HepG2 (cell line): Measurements from ENCODE around the gene RAB39A. TPM values are rescaled to one million over a fixed set of nuclear protein-coding genes. Genes with fewer than 3 reads are reported as not detected.

ENCODE experiments used
- ELF3 ChIP-seq: IDR thresholded peaks from 2 replicates; pipeline ENCODE4 v1.6.1; 2016; ENCODE audit warnings: missing genetic modification reagents, missing compliant biosample characterization
- FOXO1 ChIP-seq: sonication (generic); formaldehyde crosslinking; IDR thresholded peaks from 2 replicates; pipeline ENCODE4 v1.4.0; 2020; ENCODE audit warnings: missing genetic modification reagents
- MEF2D ChIP-seq: sonication (generic); formaldehyde crosslinking; IDR thresholded peaks from 2 replicates; pipeline ENCODE4 v1.5.1; 2020; ENCODE audit warnings: mild to moderate bottlenecking, missing genetic modification reagents
- NR1H2 ChIP-seq: sonication (generic); formaldehyde crosslinking; IDR thresholded peaks from 2 replicates; pipeline ENCODE4 v1.8.1; 2022; ENCODE audit warnings: low read depth, missing genetic modification reagents, borderline replicate concordance
- REPIN1 ChIP-seq: sonication (generic); formaldehyde crosslinking; IDR thresholded peaks from 2 replicates; pipeline ENCODE4 v1.8.0; 2022; ENCODE audit warnings: missing genetic modification reagents, low read depth, mild to moderate bottlenecking, borderline replicate concordance
- SETDB1 ChIP-seq: sonication (generic); formaldehyde crosslinking; IDR thresholded peaks from 2 replicates; pipeline ENCODE4 v1.5.1; 2020; ENCODE audit warnings: missing genetic modification reagents, mild to moderate bottlenecking, borderline replicate concordance
- SIN3B ChIP-seq: fragments of 150-350 bp; IDR thresholded peaks from 2 replicates; pipeline ENCODE4 v1.6.1; 2014; ENCODE audit warnings: low read length
- TIGD3 ChIP-seq: sonication (generic); formaldehyde crosslinking; IDR thresholded peaks from 2 replicates; pipeline ENCODE4 v1.5.1; 2020; ENCODE audit warnings: mild to moderate bottlenecking, missing genetic modification reagents, borderline replicate concordance
- ZNF296 ChIP-seq: sonication (generic); formaldehyde crosslinking; conservative IDR thresholded peaks from 2 replicates; pipeline ENCODE4 v1.5.0; 2020; ENCODE audit warnings: mild to moderate bottlenecking, missing genetic modification reagents
- ZNF329 ChIP-seq: sonication (generic); formaldehyde crosslinking; IDR thresholded peaks from 2 replicates; pipeline ENCODE4 v1.9.0; 2021; ENCODE audit warnings: low read depth, mild to moderate bottlenecking, missing genetic modification reagents
- ZNF530 ChIP-seq: sonication (generic); formaldehyde crosslinking; IDR thresholded peaks from 2 replicates; pipeline ENCODE4 v1.5.0; 2020; ENCODE audit warnings: low read depth, mild to moderate bottlenecking, missing genetic modification reagents
- polyA plus RNA-seq, 8 experiments: library from polyadenylated mRNA; depleted of rRNA in 3 of 8; stranded (reverse) in 7 of 8; unstranded in 1 of 8; fragments of >200 nt; fragmentation: Illumina TruSeq in 4 of 8; extraction: Trizol in 4 of 8; gene quantifications; 2 replicates each; pipeline versions ENCODE4 v1.2.1 to v1.2.3, GENCODE V29; 2011 to 2016; ENCODE audit warnings: low read depth in 4 of 8, missing spikeins in 1 of 8, mixed read lengths in 1 of 8; ENCODE audit not compliant: insufficient read depth in 1 of 8
- total RNA-seq, 5 experiments: library from RNA; depleted of rRNA; stranded (reverse); fragments of >200 nt; fragmentation: Illumina TruSeq; extraction: Trizol; gene quantifications; 2 replicates each; pipeline ENCODE4 v1.2.3, GENCODE V29; 2016; ENCODE audit warnings: low read depth in 1 of 5
- TF ChIP-seq, protein P1 (sequence below): sonication (generic); formaldehyde crosslinking; IDR thresholded peaks from 2 replicates; pipeline ENCODE4 v1.4.0; 2020; ENCODE audit warnings: missing genetic modification reagents
- TF ChIP-seq, protein P2 (sequence below): sonication (generic); formaldehyde crosslinking; IDR thresholded peaks from 2 replicates; pipeline ENCODE4 v1.8.0; 2022; ENCODE audit warnings: low read depth, missing genetic modification reagents
- TF ChIP-seq, protein P3 (sequence below): sonication (generic); formaldehyde crosslinking; IDR thresholded peaks from 2 replicates; pipeline ENCODE4 v1.4.0; 2020; ENCODE audit warnings: mild to moderate bottlenecking, missing genetic modification reagents, borderline replicate concordance
- TF ChIP-seq, protein P4 (sequence below), 2 experiments: fragments of 450-650 bp in 1 of 2; sonication (generic) in 1 of 2; formaldehyde crosslinking; IDR thresholded peaks; 2 replicates each; pipeline versions ENCODE4 v1.5.0 to v1.8.0; 2020 to 2022; ENCODE audit warnings: mild to moderate bottlenecking in 1 of 2, missing genetic modification reagents in 1 of 2
- TF ChIP-seq, protein P5 (sequence below): sonication (generic); formaldehyde crosslinking; IDR thresholded peaks from 2 replicates; pipeline ENCODE4 v1.8.0; 2023; ENCODE audit warnings: mild to moderate bottlenecking, missing genetic modification reagents

Gene RAB39A
- total and polyA plus RNA-seq, 2 of the 13 experiments (the other 11 are each of a cell fraction or from before 2014, with no cell fraction given) = not detected

DNA sequence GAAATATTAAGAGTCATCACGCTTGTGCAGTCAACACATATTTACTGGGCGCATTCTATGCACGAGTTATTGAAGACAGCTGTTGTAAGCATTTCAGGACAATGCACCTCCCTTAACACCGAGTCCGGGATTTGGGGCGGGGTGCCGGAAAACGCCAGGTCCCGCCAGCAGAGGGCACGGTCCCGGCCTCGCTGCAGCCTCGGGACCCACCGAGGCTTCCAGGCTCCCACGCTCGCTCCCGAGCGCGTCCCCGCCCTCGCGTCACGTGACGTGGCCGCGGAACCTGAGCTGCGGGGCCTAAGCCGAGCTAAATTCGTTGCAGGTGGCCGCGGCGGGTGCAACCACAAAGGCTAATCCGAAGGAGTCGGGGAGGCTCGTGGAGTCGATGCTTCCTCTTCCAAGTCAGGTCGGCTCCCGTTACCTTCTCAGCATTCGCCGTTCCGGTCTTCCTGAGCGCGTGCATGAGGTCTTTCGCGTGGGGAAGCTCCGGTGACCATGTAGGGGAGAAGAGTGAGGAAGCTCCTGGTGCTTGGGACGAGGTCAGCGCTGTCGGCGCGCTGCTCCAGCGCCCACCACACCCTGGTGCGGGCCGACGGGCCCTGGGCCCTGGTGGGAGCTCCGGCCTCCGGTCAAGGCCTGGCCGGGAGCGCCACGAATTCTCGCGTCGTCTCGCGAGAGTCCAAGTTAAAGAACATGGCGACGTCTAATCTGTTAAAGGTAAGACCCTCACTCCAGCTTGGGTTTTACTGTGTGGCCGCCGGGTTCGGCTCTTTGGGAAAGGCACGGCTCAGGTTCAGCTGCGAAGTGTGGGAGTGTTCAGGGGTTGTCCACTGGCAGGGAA is 80.6 kb downstream of the RAB39A start, which contains the start of gene CUL5 (continued):
- peak; percentile 62 for TF ChIP-seq ZNF329 (CRISPR knock-in tag)
- TF ChIP-seq NR1H2 (CRISPR knock-in tag) = no peak; the same call in 1 of the 2 replicates
- TF ChIP-seq, protein P1, sequence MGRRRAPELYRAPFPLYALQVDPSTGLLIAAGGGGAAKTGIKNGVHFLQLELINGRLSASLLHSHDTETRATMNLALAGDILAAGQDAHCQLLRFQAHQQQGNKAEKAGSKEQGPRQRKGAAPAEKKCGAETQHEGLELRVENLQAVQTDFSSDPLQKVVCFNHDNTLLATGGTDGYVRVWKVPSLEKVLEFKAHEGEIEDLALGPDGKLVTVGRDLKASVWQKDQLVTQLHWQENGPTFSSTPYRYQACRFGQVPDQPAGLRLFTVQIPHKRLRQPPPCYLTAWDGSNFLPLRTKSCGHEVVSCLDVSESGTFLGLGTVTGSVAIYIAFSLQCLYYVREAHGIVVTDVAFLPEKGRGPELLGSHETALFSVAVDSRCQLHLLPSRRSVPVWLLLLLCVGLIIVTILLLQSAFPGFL (CRISPR knock-in tag) = 0 out of 2 replicates have a peak, but pooled peaks have one; percentile 56
- TF ChIP-seq, protein P2, sequence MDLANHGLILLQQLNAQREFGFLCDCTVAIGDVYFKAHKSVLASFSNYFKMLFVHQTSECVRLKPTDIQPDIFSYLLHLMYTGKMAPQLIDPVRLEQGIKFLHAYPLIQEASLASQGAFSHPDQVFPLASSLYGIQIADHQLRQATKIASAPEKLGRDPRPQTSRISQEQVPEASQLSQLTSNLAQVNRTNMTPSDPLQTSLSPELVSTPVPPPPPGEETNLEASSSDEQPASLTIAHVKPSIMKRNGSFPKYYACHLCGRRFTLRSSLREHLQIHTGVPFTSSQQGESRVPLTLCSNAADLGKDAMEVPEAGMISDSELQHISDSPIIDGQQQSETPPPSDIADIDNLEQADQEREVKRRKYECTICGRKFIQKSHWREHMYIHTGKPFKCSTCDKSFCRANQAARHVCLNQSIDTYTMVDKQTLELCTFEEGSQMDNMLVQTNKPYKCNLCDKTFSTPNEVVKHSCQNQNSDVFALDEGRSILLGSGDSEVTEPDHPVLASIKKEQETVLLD = peak; percentile 46; the same call in 1 of the 2 replicates
- TF ChIP-seq, protein P3, sequence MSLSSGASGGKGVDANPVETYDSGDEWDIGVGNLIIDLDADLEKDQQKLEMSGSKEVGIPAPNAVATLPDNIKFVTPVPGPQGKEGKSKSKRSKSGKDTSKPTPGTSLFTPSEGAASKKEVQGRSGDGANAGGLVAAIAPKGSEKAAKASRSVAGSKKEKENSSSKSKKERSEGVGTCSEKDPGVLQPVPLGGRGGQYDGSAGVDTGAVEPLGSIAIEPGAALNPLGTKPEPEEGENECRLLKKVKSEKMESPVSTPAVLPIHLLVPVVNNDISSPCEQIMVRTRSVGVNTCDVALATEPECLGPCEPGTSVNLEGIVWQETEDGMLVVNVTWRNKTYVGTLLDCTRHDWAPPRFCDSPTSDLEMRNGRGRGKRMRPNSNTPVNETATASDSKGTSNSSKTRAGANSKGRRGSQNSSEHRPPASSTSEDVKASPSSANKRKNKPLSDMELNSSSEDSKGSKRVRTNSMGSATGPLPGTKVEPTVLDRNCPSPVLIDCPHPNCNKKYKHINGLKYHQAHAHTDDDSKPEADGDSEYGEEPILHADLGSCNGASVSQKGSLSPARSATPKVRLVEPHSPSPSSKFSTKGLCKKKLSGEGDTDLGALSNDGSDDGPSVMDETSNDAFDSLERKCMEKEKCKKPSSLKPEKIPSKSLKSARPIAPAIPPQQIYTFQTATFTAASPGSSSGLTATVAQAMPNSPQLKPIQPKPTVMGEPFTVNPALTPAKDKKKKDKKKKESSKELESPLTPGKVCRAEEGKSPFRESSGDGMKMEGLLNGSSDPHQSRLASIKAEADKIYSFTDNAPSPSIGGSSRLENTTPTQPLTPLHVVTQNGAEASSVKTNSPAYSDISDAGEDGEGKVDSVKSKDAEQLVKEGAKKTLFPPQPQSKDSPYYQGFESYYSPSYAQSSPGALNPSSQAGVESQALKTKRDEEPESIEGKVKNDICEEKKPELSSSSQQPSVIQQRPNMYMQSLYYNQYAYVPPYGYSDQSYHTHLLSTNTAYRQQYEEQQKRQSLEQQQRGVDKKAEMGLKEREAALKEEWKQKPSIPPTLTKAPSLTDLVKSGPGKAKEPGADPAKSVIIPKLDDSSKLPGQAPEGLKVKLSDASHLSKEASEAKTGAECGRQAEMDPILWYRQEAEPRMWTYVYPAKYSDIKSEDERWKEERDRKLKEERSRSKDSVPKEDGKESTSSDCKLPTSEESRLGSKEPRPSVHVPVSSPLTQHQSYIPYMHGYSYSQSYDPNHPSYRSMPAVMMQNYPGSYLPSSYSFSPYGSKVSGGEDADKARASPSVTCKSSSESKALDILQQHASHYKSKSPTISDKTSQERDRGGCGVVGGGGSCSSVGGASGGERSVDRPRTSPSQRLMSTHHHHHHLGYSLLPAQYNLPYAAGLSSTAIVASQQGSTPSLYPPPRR (CRISPR knock-in tag) = 0 out of 2 replicates have a peak, but pooled peaks have one; percentile 17
- no peak for TF ChIP-seq ZNF530
- peak; percentile 66 for TF ChIP-seq REPIN1 (CRISPR knock-in tag)
- no peak for TF ChIP-seq SETDB1 (CRISPR knock-in tag)
- 0 out of 2 replicates have a peak, but pooled peaks have one; percentile 12 for TF ChIP-seq SIN3B
- TF ChIP-seq, protein P4, sequence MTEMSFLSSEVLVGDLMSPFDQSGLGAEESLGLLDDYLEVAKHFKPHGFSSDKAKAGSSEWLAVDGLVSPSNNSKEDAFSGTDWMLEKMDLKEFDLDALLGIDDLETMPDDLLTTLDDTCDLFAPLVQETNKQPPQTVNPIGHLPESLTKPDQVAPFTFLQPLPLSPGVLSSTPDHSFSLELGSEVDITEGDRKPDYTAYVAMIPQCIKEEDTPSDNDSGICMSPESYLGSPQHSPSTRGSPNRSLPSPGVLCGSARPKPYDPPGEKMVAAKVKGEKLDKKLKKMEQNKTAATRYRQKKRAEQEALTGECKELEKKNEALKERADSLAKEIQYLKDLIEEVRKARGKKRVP (CRISPR knock-in tag; IDR thresholded peaks at IDR 0.05) = peak in 1 of 2 experiments; percentile 76; a peak in 2 of 4 replicates
- 0 out of 2 replicates have a peak, but pooled peaks have one; percentile 50 for TF ChIP-seq FOXO1 (CRISPR knock-in tag)
- peak; percentile 65; the same call in 1 of the 2 replicates for TF ChIP-seq MEF2D
- TF ChIP-seq ZNF296 = no peak; the same call in 1 of the 2 replicates
- TF ChIP-seq ELF3 (CRISPR knock-in tag) = peak; percentile 63
- TF ChIP-seq TIGD3 = 0 out of 2 replicates have a peak, but pooled peaks have one; percentile 85
- TF ChIP-seq, protein P5, sequence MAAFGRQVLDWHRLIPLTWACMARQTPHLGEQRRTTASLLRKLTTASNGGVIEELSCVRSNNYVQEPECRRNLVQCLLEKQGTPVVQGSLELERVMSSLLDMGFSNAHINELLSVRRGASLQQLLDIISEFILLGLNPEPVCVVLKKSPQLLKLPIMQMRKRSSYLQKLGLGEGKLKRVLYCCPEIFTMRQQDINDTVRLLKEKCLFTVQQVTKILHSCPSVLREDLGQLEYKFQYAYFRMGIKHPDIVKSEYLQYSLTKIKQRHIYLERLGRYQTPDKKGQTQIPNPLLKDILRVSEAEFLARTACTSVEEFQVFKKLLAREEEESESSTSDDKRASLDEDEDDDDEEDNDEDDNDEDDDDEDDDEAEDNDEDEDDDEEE (CRISPR knock-in tag) = peak; percentile 73; the same call in 1 of the 2 replicates
